Lung (tissue), 12 donors: ENCODE results near the gene CTSD. TPM values are rescaled to one million over a fixed set of nuclear protein-coding genes. Genes with fewer than 3 reads are reported as not detected.

Experiments used
- ATAC-seq: fragments of 200-7000 bp; cut with Tn5 transposase; one replicate; pipeline ENCODE4 v1.9.1; 2020; ENCODE audit warnings: moderate number of reproducible peaks; ENCODE audit not compliant: insufficient read depth, low FRiP score
- DNase-seq, 3 donors: peaks; one replicate each; pipeline ENCODE4 v3.0.0-alpha.2; 2013 to 2017
- H3K27ac ChIP-seq, 2 donors: one replicate each; pipeline ENCODE4 v1.5.1; 2013; ENCODE audit warnings: mild to moderate bottlenecking in 2 of 2, moderate library complexity in 2 of 2, control low read depth in 1 of 2, inconsistent platforms in 1 of 2, low read depth in 1 of 2, low read length in 1 of 2
- H3K27me3 ChIP-seq, 3 donors: one replicate each; pipeline ENCODE4 v1.5.1; 2013; ENCODE audit warnings: low read length in 2 of 3; ENCODE audit not compliant: control insufficient read depth in 3 of 3, insufficient read depth in 3 of 3
- H3K36me3 ChIP-seq, 4 donors: one replicate each; pipeline ENCODE4 v1.5.1; 2013; ENCODE audit warnings: low read length in 4 of 4, mild to moderate bottlenecking in 1 of 4, moderate library complexity in 1 of 4; ENCODE audit not compliant: control insufficient read depth in 4 of 4, insufficient read depth in 4 of 4
- H3K4me1 ChIP-seq, 5 donors: one replicate each; pipeline ENCODE4 v1.5.1; 2013; ENCODE audit warnings: low read length in 5 of 5, mild to moderate bottlenecking in 2 of 5, moderate library complexity in 1 of 5; ENCODE audit not compliant: control insufficient read depth in 5 of 5, insufficient read depth in 5 of 5
- H3K4me3 ChIP-seq: one replicate; pipeline ENCODE4 v1.5.1; 2013; ENCODE audit warnings: mild to moderate bottlenecking, control low read depth, moderate library complexity
- H3K9ac ChIP-seq, 2 donors: one replicate each; pipeline ENCODE4 v1.5.1; 2013; ENCODE audit warnings: low read length in 2 of 2, control low read depth in 1 of 2; ENCODE audit not compliant: insufficient read depth in 1 of 2
- H3K9me3 ChIP-seq, 4 donors: one replicate each; pipeline ENCODE4 v1.5.1; 2013; ENCODE audit warnings: low read length in 3 of 4, mild to moderate bottlenecking in 1 of 4, moderate library complexity in 1 of 4; ENCODE audit not compliant: control insufficient read depth in 4 of 4, insufficient read depth in 3 of 4
- WGBS, 2 donors: extraction: QIAGEN DNeasy Blood & Tissue Kit; methylation state at CpG; one replicate each; pipeline ENCODE4 v1.1.7; 2013; 5-methylcytosine and 5-hydroxymethylcytosine counted together
- polyA plus RNA-seq, 2 donors: library from polyadenylated mRNA; stranded (reverse); fragments of 200-250 nt; gene quantifications; one replicate each; pipeline ENCODE4 v1.2.1, GENCODE V29; 2013
- total RNA-seq, 2 donors: library from RNA; depleted of rRNA in 1 of 2; stranded (reverse); fragments of >200 nt in 1 of 2; gene quantifications; one replicate each; pipeline ENCODE4 v1.2.1, GENCODE V29; 2014 to 2021
- TF ChIP-seq, protein P1 (sequence below): IDR thresholded peaks from 2 replicates; pipeline ENCODE4 v1.5.1; 2012; ENCODE audit warnings: mild to moderate bottlenecking; ENCODE audit errors: control extremely low read depth, extremely low read depth
- donor health status: control.
- donor health status: control.
- donor health status: Bipolar disorder and iron deficiency.
- donor health status: healthy.
- donor health status: DM: yes; HTN: yes; CAD: no.

CTSD gene
- total and polyA plus RNA-seq, 4 donors: 388 to 2,177 (median 1,949) TPM

GRCh38 chr11:1761857-1762536, 1.7 kb downstream of the CTSD start:
- Histone ChIP-seq H3K36me3 (peaks cover 0 to 46% (median 5%) of the 10 kb centered on the region in 4 donors), H3K27ac (peak overlapping the region; percentile 91 to 95), H3K9ac (no peak overlapping the region), H3K4me3 (peak overlapping the region; percentile 93), H3K27me3 (no peaks in the 10 kb centered on the region), H3K4me1 (peaks cover 0 to 43% (median 11%) of the 10 kb centered on the region in 5 donors), H3K9me3 (no peaks in the 10 kb centered on the region)
- no peak for DNase-seq
- no peak for ATAC-seq
- TF ChIP-seq, protein P1, sequence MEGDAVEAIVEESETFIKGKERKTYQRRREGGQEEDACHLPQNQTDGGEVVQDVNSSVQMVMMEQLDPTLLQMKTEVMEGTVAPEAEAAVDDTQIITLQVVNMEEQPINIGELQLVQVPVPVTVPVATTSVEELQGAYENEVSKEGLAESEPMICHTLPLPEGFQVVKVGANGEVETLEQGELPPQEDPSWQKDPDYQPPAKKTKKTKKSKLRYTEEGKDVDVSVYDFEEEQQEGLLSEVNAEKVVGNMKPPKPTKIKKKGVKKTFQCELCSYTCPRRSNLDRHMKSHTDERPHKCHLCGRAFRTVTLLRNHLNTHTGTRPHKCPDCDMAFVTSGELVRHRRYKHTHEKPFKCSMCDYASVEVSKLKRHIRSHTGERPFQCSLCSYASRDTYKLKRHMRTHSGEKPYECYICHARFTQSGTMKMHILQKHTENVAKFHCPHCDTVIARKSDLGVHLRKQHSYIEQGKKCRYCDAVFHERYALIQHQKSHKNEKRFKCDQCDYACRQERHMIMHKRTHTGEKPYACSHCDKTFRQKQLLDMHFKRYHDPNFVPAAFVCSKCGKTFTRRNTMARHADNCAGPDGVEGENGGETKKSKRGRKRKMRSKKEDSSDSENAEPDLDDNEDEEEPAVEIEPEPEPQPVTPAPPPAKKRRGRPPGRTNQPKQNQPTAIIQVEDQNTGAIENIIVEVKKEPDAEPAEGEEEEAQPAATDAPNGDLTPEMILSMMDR: no peak
- WGBS, 2 donors: 72 to 74% methylated on average over 12 of the region's 12 CpGs

DNA sequence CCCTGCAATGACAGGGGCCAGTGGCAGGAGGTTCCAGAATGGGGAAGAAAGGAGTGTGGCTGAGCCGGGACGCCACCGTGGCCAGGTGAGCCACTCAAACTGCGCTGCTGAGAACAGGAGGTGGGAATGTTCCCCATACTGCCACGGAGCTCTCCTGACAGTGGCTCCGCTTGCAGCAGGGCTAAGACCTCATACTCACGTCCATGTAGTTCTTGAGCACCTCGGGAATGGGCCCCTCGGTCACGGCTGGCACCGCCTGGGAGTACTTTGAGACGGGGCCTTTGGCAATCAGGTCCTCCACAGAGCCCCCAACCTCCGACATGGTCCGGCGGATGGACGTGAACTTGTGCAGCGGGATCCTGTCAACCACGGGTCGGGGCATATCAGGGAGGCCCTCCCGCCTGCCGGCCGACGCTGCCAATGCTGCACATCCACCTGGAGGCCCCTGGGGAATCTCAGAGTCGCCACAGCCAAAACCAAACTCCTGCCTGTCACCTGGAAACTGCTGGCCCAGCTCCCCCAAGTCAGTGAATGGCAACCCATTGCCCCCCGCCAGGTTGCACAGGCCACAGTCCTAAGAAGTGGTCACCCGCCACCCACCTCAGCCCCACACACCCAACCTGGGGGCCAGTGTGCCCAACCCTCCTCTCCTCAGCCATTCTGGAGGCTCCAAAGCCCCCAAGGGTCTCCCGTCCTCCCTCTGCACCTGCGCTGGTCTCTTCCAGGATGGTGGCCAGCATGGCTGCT, 2.4 kb downstream of the CTSD start:
- H3K9me3 ChIP-seq: no peaks in the 10 kb centered on the region
- TF ChIP-seq, protein P1: no peak
- H3K4me3 ChIP-seq: no peak overlapping the region
- 78 to 86% methylated on average over 27 to 28 of the region's 28 CpGs for WGBS, 2 donors
- DNase-seq (no peak), ATAC-seq (no peak)
- H3K27me3 ChIP-seq: no peaks in the 10 kb centered on the region
- peak overlapping the region; percentile 91 to 95 for H3K27ac ChIP-seq
- no peak overlapping the region for H3K9ac ChIP-seq
- peaks cover 0 to 45% (median 11%) of the 10 kb centered on the region in 5 donors for H3K4me1 ChIP-seq
- H3K36me3 ChIP-seq: peaks cover 0 to 53% (median 5%) of the 10 kb centered on the region in 4 donors

DNA sequence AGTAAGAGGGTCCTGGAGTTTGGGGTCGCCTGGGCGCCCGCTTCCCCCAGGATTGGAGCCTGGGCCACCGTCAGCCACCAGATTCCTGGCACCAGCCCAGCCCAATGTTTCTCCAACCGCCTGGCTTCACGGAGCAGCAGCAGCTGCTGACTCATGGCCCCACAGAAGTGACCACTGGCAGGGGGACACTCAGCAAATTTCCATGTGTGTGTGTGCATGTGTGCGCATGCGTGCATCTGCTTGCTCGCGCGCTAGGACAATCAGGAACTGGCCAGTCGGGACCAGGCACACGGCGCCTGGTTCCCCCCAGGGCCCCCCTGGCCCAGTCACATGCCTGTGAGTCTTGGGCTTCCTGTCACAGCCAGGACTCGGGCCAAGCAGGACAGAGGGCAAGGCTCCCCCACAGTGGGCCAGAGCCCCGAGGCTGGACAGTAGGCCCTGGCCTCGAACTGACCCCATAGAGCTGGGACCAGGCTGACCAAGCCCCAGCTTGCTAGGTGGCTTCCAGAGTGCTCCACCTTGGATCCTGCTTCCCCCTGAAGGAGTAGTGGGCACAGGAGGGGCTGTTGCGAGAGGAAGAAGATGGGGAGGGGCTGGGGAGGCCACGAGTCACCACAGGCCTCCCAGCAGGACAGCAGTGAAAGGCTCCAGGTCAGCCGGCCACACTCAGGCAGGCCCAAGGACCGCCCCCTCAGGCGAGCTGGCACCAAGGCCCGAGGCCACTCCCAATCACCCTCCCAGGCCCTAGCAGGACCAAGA, 3.2 kb downstream of the CTSD start:
- ATAC-seq (peak; percentile 21), DNase-seq (peak in 2 of 3 donors; percentile 38 to 51)
- Histone ChIP-seq H3K27me3 (no peaks in the 10 kb centered on the region), H3K27ac (peak overlapping the region; percentile 91 to 95), H3K4me3 (no peak overlapping the region), H3K36me3 (peaks cover 0 to 61% (median 5%) of the 10 kb centered on the region in 4 donors), H3K9ac (no peak overlapping the region), H3K4me1 (peaks cover 0 to 51% (median 11%) of the 10 kb centered on the region in 5 donors), H3K9me3 (no peaks in the 10 kb centered on the region)
- TF ChIP-seq, protein P1: no peak
- WGBS, 2 donors: 37 to 57% methylated on average over 23 of the region's 23 CpGs
